ENCODE data around the gene PSMC2. TPM values are rescaled to one million over a fixed set of nuclear protein-coding genes. Genes with fewer than 3 reads are reported as not detected.
A peak's percentile ranks its signal among the peaks of the same experiment; 100 is the strongest.

PSMC2 gene
- polyA plus RNA-seq, 3 donors: 61.4 to 120 (median 104) TPM

GRCh38 chr7:103349805-103350204 lies 2.4 kb downstream of the PSMC2 start:
- no CpG with 5 or more reads among the region's 1 CpG for WGBS (ENCODE audit: insufficient coverage)

GRCh38 chr7:103369432-103369831 lies 22.0 kb downstream of the PSMC2 start:
- no CpG with 5 or more reads among the region's 5 CpGs for WGBS (ENCODE audit: insufficient coverage)
- H3K79me2 ChIP-seq (ENCODE audit: insufficient read depth, low read length): no peaks in the 10 kb centered on the region
- Mint-ChIP-seq H3K4me3 (no peak overlapping the region), H3K36me3 (peaks cover 54% of the 10 kb centered on the region in 2 donors), H3K27me3 (ENCODE audit: low read depth in 3 of 3) (peaks cover 0 to 2% (median 0%) of the 10 kb centered on the region in 3 donors), H3K27ac (no peak overlapping the region), H3K4me1 (no peaks in the 10 kb centered on the region), H3K9me3 (no peaks in the 10 kb centered on the region)
- H4K20me1 ChIP-seq (ENCODE audit: insufficient read depth, low read length): no peaks in the 10 kb centered on the region
- H3K9ac ChIP-seq (ENCODE audit: insufficient read depth, low read length, poor library complexity, severe bottlenecking): no peak overlapping the region
- H3K9me3 ChIP-seq (replicated peaks in 1 of 2; ENCODE audit: control insufficient read depth in 1 of 2, insufficient read depth in 1 of 2, low read length in 2 of 2): no peaks in the 10 kb centered on the region
- no peak overlapping the region for H3K27ac ChIP-seq (ENCODE audit: low read depth in 1 of 2, low read length in 2 of 2)
- intact Hi-C loops (cut with micrococcal nuclease): loop anchor here in 1 of 2 donors (10.0 kb wide), 1 partner anchor 55 kb away; no protein-coding TSS in a partner anchor
- no peaks in the 10 kb centered on the region for H3K4me1 ChIP-seq (ENCODE audit: control insufficient read depth in 1 of 2, insufficient read depth in 2 of 2, low read length in 2 of 2)
- H3K4me3 ChIP-seq (replicated peaks in 1 of 3; ENCODE audit: low read depth in 2 of 3, low read length in 3 of 3): no peak overlapping the region
- no peaks in the 10 kb centered on the region for H3K27me3 ChIP-seq (ENCODE audit: control insufficient read depth in 2 of 2, insufficient read depth in 2 of 2, low read length in 2 of 2)
- no peak for DNase-seq
- no peak overlapping the region for H3K4me2 ChIP-seq (replicated peaks; ENCODE audit: extremely low read depth, low read length, poor library complexity, severe bottlenecking)
- H3K36me3 ChIP-seq (replicated peaks in 1 of 2; ENCODE audit: control insufficient read depth in 1 of 2, insufficient read depth in 2 of 2, low read length in 2 of 2): peaks cover 55 to 63% of the 10 kb centered on the region in 2 donors
- no peak overlapping the region for H2AFZ ChIP-seq (ENCODE audit: insufficient read depth, low read depth, low read length, poor library complexity, severe bottlenecking)
- no peak for TF ChIP-seq CTCF (IDR thresholded peaks at IDR 0.05)

More at GRCh38 chr7:103349805-103350204, 2.4 kb downstream of the PSMC2 start:
- H3K27me3 Mint-ChIP-seq (ENCODE audit: low read depth in 3 of 3): no peaks in the 10 kb centered on the region
- peaks cover 32 to 42% of the 10 kb centered on the region in 2 donors for H3K36me3 ChIP-seq (replicated peaks in 1 of 2; ENCODE audit: control insufficient read depth in 1 of 2, insufficient read depth in 2 of 2, low read length in 2 of 2)
- H3K27ac ChIP-seq (ENCODE audit: low read depth in 1 of 2, low read length in 2 of 2): peak overlapping the region; percentile 49 to 91
- no peaks in the 10 kb centered on the region for H3K27me3 ChIP-seq (ENCODE audit: control insufficient read depth in 2 of 2, insufficient read depth in 2 of 2, low read length in 2 of 2)
- peaks cover 19 to 31% of the 10 kb centered on the region in 2 donors for H3K36me3 Mint-ChIP-seq
- intact Hi-C loops (cut with micrococcal nuclease): no loop called here
- no peak for TF ChIP-seq CTCF (IDR thresholded peaks at IDR 0.05)
- peak overlapping the region; percentile 28 to 80 for H3K4me3 Mint-ChIP-seq
- H3K4me2 ChIP-seq (replicated peaks; ENCODE audit: extremely low read depth, low read length, poor library complexity, severe bottlenecking): peak overlapping the region; percentile 91
- H3K9ac ChIP-seq (ENCODE audit: insufficient read depth, low read length, poor library complexity, severe bottlenecking): peak overlapping the region; percentile 17
- DNase-seq: no peak
- H3K4me1 ChIP-seq (ENCODE audit: control insufficient read depth in 1 of 2, insufficient read depth in 2 of 2, low read length in 2 of 2): peaks cover 32 to 48% of the 10 kb centered on the region in 2 donors
- peaks cover 41% of the 10 kb centered on the region for H3K4me1 Mint-ChIP-seq
- H3K27ac Mint-ChIP-seq: peak overlapping the region; percentile 27 to 95 (median 84)
- peaks cover 0 to 2% (median 0%) of the 10 kb centered on the region in 7 donors for H3K9me3 Mint-ChIP-seq
- H3K79me2 ChIP-seq (ENCODE audit: insufficient read depth, low read length): peaks cover 85% of the 10 kb centered on the region
- no peak overlapping the region for H2AFZ ChIP-seq (ENCODE audit: insufficient read depth, low read depth, low read length, poor library complexity, severe bottlenecking)
- no peaks in the 10 kb centered on the region for H3K9me3 ChIP-seq (replicated peaks in 1 of 2; ENCODE audit: control insufficient read depth in 1 of 2, insufficient read depth in 1 of 2, low read length in 2 of 2)
- H4K20me1 ChIP-seq (ENCODE audit: insufficient read depth, low read length): peaks cover 42% of the 10 kb centered on the region
- H3K4me3 ChIP-seq (replicated peaks in 1 of 3; ENCODE audit: low read depth in 2 of 3, low read length in 3 of 3): peak overlapping the region; percentile 11 to 96 (median 36)

Measured in CD14-positive monocyte (primary cell).